Lower leg skin (tissue), 4 donors: ENCODE results near the gene RHOF. TPM values are rescaled to one million over a fixed set of nuclear protein-coding genes. Genes with fewer than 3 reads are reported as not detected.

Source experiments
- DNase-seq, 2 donors: peaks; one replicate each; pipeline ENCODE4 v3.0.0-alpha.2; 2019; ENCODE audit warnings: low spot score in 2 of 2
- H3K4me3 ChIP-seq: fragments of 200-600 bp; sonication (generic); 2 replicates; pipeline ENCODE4 v1.5.1; 2017; ENCODE audit warnings: mild to moderate bottlenecking, low read depth; ENCODE audit not compliant: poor library complexity, severe bottlenecking
- CTCF ChIP-seq, 3 donors: fragments of 450-650 bp; IDR thresholded peaks; one replicate each; pipeline ENCODE4 v1.5.1; 2016; ENCODE audit warnings: antibody characterized with exemption in 3 of 3, mild to moderate bottlenecking in 3 of 3, moderate library complexity in 2 of 3
- POLR2A ChIP-seq, 2 donors: fragments of 450-650 bp; IDR thresholded peaks; one replicate each; pipeline ENCODE4 v1.6.1; 2016 to 2017; ENCODE audit warnings: antibody characterized with exemption in 2 of 2, mild to moderate bottlenecking in 1 of 2, moderate library complexity in 1 of 2
- WGBS, 2 donors: methylation state at CpG; one replicate each; pipeline ENCODE4 v1.1.5; 2018; 5-methylcytosine and 5-hydroxymethylcytosine counted together
- intact Hi-C: fragments of 100-400 bp; cut with DNase I; formaldehyde crosslinking; loops from one replicate; pipeline ENCODE4 v1.15.0; 2023; ENCODE audit warnings: low total_unique reads
- total RNA-seq, 4 donors: library from RNA; depleted of rRNA; stranded (reverse); fragments of >200 nt; gene quantifications; one replicate each; pipeline ENCODE4 v1.1.0, GENCODE V29; 2016

RHOF gene
- total RNA-seq, 4 donors from 2014 or later: 5.4 to 24.1 (median 9.9) TPM

GRCh38 chr12:121812320-121812871, 18.9 kb upstream of the RHOF start:
- TF ChIP-seq POLR2A (IDR thresholded peaks at IDR 0.05): no peak
- TF ChIP-seq CTCF (IDR thresholded peaks at IDR 0.05): no peak
- 15 to 19% methylated on average over 19 to 23 of the region's 26 CpGs for WGBS, 2 donors
- DNase-seq: peak in 1 of 2 donors; percentile 93
- intact Hi-C loops: no loop called here
- peak overlapping the region; percentile 30 for H3K4me3 ChIP-seq

GRCh38 chr12:121811434-121812319, 18.2 kb upstream of the RHOF start:
- DNase-seq: peak in 1 of 2 donors; percentile 93
- peak overlapping the region; percentile 30 for H3K4me3 ChIP-seq
- intact Hi-C loops: no loop called here
- 9 to 10% methylated on average over 19 to 21 of the region's 46 CpGs for WGBS, 2 donors
- no peak for TF ChIP-seq POLR2A (IDR thresholded peaks at IDR 0.05)
- peak in 1 of 3 donors; percentile 64 for TF ChIP-seq CTCF (IDR thresholded peaks at IDR 0.05)

GRCh38 chr12:121810833-121811433, 17.4 kb upstream of the RHOF start:
- intact Hi-C loops: no loop called here
- TF ChIP-seq CTCF (IDR thresholded peaks at IDR 0.05): no peak
- WGBS, 2 donors: 54 to 57% methylated on average over 6 of the region's 6 CpGs
- H3K4me3 ChIP-seq: no peak overlapping the region
- DNase-seq: no peak

- no peak for DNase-seq
- WGBS, 2 donors: 80 to 86% methylated on average over 29 to 30 of the region's 33 CpGs
- H3K4me3 ChIP-seq: no peak overlapping the region
- no peak for TF ChIP-seq CTCF (IDR thresholded peaks at IDR 0.05)
- no peak for TF ChIP-seq POLR2A (IDR thresholded peaks at IDR 0.05)
- intact Hi-C loops: no loop called here
Measured at GRCh38 chr12:121810234-121810817, 16.8 kb upstream of the RHOF start.

- WGBS, 2 donors: 89 to 91% methylated on average over 27 of the region's 27 CpGs
- TF ChIP-seq POLR2A (IDR thresholded peaks at IDR 0.05) (no peak), CTCF (IDR thresholded peaks at IDR 0.05) (no peak)
- intact Hi-C loops: no loop called here
- no peak overlapping the region for H3K4me3 ChIP-seq
- no peak for DNase-seq
Measured at GRCh38 chr12:121809712-121810116, 16.2 kb upstream of the RHOF start.
